CD4-positive, alpha-beta memory T cell (primary cell): ENCODE data around the gene CDH13. TPM values are rescaled to one million over a fixed set of nuclear protein-coding genes. Genes with fewer than 3 reads are reported as not detected.

Experiments
- CTCF ChIA-PET: fragments of 350-600 bp; sonication (Branson Sonifier 250); formaldehyde crosslinking; loops from one replicate; lab custom pipeline; 2021; ENCODE audit warnings: inconsistent platforms; ENCODE audit not compliant: partially characterized antibody; lab: Charles Lee
- POLR2A ChIA-PET: fragments of 350-600 bp; sonication (Branson Sonifier 250); formaldehyde crosslinking; loops from one replicate; lab custom pipeline; 2021; ENCODE audit not compliant: partially characterized antibody; lab: Charles Lee
- DNase-seq, 5 donors: peaks; one replicate each; pipeline versions ENCODE4 v3.0.0 to v3.0.0-alpha.2; 2020 to 2022; ENCODE audit warnings: mixed read lengths in 1 of 5
- H3K27ac ChIP-seq: one replicate; pipeline ENCODE4 v1.7.0; 2013; ENCODE audit warnings: low read depth, low read length
- H3K27me3 ChIP-seq: 2 replicates; pipeline ENCODE4 v1.7.0; 2013; ENCODE audit warnings: mild to moderate bottlenecking, low read length, moderate library complexity; ENCODE audit not compliant: insufficient read depth
- H3K36me3 ChIP-seq: 2 replicates; pipeline ENCODE4 v1.7.0; 2013; ENCODE audit warnings: mild to moderate bottlenecking, low read length, moderate library complexity; ENCODE audit not compliant: insufficient read depth
- H3K4me1 ChIP-seq: 2 replicates; pipeline ENCODE4 v1.7.0; 2013; ENCODE audit warnings: mild to moderate bottlenecking, low read length, moderate library complexity; ENCODE audit not compliant: insufficient read depth
- H3K4me3 ChIP-seq, 2 donors: one replicate each; pipeline ENCODE4 v1.7.0; 2013; ENCODE audit warnings: low read length in 2 of 2, mild to moderate bottlenecking in 1 of 2
- H3K9me3 ChIP-seq, 2 donors: one replicate each; pipeline ENCODE4 v1.7.0; 2013; ENCODE audit warnings: low read length in 2 of 2, control low read depth in 1 of 2; ENCODE audit not compliant: control insufficient read depth in 1 of 2
- H3K27ac Mint-ChIP-seq, 7 donors: one replicate each; pipeline ENCODE4 v1.8.0; 2020 to 2021; ENCODE audit warnings: mixed read lengths in 7 of 7, mild to moderate bottlenecking in 6 of 7, inconsistent platforms in 3 of 7, moderate library complexity in 3 of 7
- H3K27me3 Mint-ChIP-seq, 2 donors: one replicate each; pipeline ENCODE4 v1.8.0; 2020 to 2021; ENCODE audit warnings: mixed read lengths in 2 of 2
- H3K36me3 Mint-ChIP-seq, 2 donors: one replicate each; pipeline ENCODE4 v1.8.0; 2020 to 2021; ENCODE audit warnings: mixed read lengths in 2 of 2, inconsistent platforms in 1 of 2, mild to moderate bottlenecking in 1 of 2
- H3K4me1 Mint-ChIP-seq, 4 donors: one replicate each; pipeline ENCODE4 v1.8.0; 2020 to 2021; ENCODE audit warnings: mixed read lengths in 4 of 4, mild to moderate bottlenecking in 1 of 4
- H3K4me3 Mint-ChIP-seq, 8 donors: one replicate each; pipeline ENCODE4 v1.8.0; 2020 to 2021; ENCODE audit warnings: mixed read lengths in 8 of 8, mild to moderate bottlenecking in 7 of 8, moderate library complexity in 6 of 8, inconsistent platforms in 3 of 8
- H3K9me3 Mint-ChIP-seq, 8 donors: one replicate each; pipeline ENCODE4 v1.8.0; 2020 to 2021; ENCODE audit warnings: mixed read lengths in 8 of 8, mild to moderate bottlenecking in 5 of 8, inconsistent platforms in 3 of 8, moderate library complexity in 1 of 8
- intact Hi-C: fragments of 100-400 bp; cut with micrococcal nuclease; formaldehyde crosslinking; loops from one replicate; pipeline ENCODE4 v1.15.1; 2023
- polyA plus RNA-seq, 2 donors: library from polyadenylated mRNA; unstranded; fragments of 300-500 nt; fragmentation: Illumina TruSeq; gene quantifications; one replicate each; pipeline ENCODE4 v1.2.3, GENCODE V29; 2021
- total RNA-seq, 2 experiments: library from RNA; stranded (reverse); gene quantifications; one replicate each; pipeline ENCODE4 v1.2.3, GENCODE V29; 2021

The CDH13 gene
- total and polyA plus RNA-seq, 4 experiments from 2014 or later = not detected

DNA sequence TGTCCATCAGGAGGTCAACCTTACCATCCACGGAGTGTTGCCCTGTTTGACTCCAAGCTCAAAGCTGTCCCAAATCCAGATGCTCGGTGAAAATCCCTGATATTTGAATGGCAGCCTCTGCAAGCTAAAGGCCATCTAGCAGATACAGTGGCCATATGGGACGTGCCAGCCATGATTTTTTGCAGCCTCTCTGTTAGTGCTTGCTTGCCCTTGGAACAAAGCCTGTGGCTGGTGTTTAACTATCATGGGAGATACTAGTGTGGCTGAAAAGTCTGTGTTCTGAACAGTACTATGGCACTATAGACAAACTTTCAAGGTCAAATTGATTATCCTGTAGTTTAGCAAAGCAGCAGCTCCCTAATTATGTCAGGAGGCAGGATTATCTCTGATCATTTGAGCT, 214.3 kb downstream of the CDH13 start:
- Mint-ChIP-seq H3K27ac (no peak overlapping the region), H3K4me1 (no peaks in the 10 kb centered on the region), H3K9me3 (peaks cover 0 to 4% (median 0%) of the 10 kb centered on the region in 8 donors), H3K4me3 (no peak overlapping the region), H3K27me3 (no peaks in the 10 kb centered on the region), H3K36me3 (no peaks in the 10 kb centered on the region)
- Histone ChIP-seq H3K4me3 (no peak overlapping the region), H3K27me3 (no peaks in the 10 kb centered on the region), H3K9me3 (no peaks in the 10 kb centered on the region), H3K27ac (no peak overlapping the region), H3K4me1 (no peaks in the 10 kb centered on the region), H3K36me3 (no peaks in the 10 kb centered on the region)
- intact Hi-C loops = no loop called here
- ChIA-PET POLR2A (no interaction called here), CTCF (no interaction called here)
- DNase-seq = no peak

DNA sequence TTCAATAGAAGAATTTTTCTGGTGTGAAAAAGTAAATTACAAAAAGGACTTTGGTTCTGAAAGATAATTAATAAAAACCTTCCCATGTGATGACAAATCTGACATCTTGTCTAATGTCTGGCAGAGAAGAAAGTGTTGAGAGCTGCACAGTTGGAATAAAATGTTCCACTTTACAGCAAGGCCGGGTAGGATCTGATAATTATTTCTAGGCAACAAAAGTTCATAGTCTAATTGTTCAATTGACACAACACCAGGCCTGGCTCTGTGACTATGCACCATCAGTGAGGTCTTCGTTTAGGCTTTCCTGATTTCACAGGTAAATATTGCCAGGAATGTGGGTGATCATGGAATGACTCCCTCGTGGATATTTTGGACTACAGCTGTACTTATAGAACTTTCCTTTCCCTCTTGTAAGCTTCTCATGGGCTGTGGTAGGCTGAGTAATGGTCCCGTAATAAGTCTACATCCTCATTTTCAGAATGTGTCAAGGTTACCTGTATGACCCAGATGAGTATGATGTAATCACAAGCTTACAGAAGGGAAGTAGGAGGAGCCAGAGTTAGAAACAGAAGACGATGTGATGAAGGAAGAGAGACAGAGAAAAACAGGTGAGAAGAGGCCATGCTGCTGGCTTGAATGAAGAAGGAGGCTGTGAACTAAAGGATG, 217.0 kb downstream of the CDH13 start:
- Histone ChIP-seq H3K9me3 (no peaks in the 10 kb centered on the region), H3K36me3 (no peaks in the 10 kb centered on the region), H3K27me3 (no peaks in the 10 kb centered on the region), H3K4me1 (no peaks in the 10 kb centered on the region), H3K4me3 (no peak overlapping the region), H3K27ac (no peak overlapping the region)
- POLR2A ChIA-PET = no interaction called here
- CTCF ChIA-PET = no interaction called here
- H3K4me3 Mint-ChIP-seq = no peak overlapping the region
- intact Hi-C loops = no loop called here
- peaks cover 0 to 4% (median 0%) of the 10 kb centered on the region in 8 donors for H3K9me3 Mint-ChIP-seq
- H3K36me3 Mint-ChIP-seq = no peaks in the 10 kb centered on the region
- H3K27me3 Mint-ChIP-seq = no peaks in the 10 kb centered on the region
- no peak for DNase-seq
- H3K27ac Mint-ChIP-seq = no peak overlapping the region
- no peaks in the 10 kb centered on the region for H3K4me1 Mint-ChIP-seq

DNA sequence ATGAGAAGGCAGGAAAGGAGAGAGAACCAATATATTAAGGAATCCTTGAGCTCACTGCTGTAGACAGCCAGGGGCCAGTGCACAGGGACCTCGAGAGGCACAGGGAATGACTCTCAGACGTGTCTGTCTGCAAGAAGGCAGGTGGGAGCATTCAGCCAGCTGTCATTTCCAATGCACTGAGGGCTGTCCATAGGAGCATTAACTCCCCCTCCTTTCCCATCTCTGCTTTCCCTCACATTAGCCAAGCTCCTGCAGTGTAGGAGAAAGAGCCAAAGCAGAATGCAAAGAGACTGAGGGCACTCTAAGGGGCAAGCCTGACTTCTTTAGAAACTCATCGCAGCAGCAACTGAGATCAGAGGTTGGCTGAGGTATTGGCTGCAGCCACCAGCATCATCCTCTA, 218.3 kb downstream of the CDH13 start:
- ChIA-PET CTCF (no interaction called here), POLR2A (no interaction called here)
- H3K4me1 Mint-ChIP-seq = no peaks in the 10 kb centered on the region
- DNase-seq = no peak
- Histone ChIP-seq H3K27me3 (no peaks in the 10 kb centered on the region), H3K36me3 (no peaks in the 10 kb centered on the region), H3K27ac (no peak overlapping the region), H3K4me1 (no peaks in the 10 kb centered on the region), H3K4me3 (no peak overlapping the region), H3K9me3 (no peaks in the 10 kb centered on the region)
- H3K4me3 Mint-ChIP-seq = no peak overlapping the region
- peaks cover 0 to 1% of the 10 kb centered on the region in 2 donors for H3K27me3 Mint-ChIP-seq
- intact Hi-C loops = no loop called here
- H3K36me3 Mint-ChIP-seq = no peaks in the 10 kb centered on the region
- H3K9me3 Mint-ChIP-seq = peaks cover 0 to 4% (median 0%) of the 10 kb centered on the region in 8 donors
- H3K27ac Mint-ChIP-seq = peak overlapping the region in 1 of 7 donors; percentile 12

DNA sequence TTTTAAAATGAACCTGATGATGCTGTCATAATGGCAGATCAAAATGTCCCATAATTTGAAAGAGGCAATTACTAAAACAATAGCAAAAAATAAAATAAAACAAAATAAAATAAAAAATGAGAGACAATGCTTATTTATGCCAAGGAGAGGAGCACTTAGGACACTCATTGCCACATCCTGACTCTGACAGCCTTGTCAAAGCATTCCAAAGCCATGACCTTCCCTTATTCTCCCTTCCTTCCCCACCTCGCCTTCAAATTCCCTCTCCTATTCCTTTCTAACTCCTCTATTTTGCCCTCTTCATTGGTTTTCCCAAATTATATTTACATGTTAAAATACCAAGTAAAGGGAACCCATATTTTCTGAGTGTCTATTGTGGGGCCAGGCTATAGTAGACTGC, 220.0 kb downstream of the CDH13 start:
- Mint-ChIP-seq H3K4me1 (no peaks in the 10 kb centered on the region), H3K27ac (no peak overlapping the region)

DNA sequence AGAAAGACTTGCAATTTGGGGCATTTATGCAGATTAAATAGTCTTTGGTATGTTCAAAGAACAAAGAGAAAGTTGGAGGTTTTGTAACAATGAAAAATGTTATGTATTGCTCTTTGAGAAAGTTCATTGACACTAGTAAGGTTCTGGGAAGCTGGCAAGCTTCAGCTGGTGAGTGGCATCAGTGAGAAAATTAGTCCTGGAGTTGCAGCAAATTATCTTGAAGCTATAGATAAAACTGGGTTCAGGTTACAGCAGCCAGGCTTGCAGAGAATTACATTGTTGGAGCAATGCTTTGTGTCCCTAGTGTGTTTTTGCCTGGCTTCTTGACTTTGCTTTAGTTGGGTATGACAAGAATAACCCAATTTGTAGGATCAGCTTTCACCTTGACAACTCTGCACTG, 221.2 kb downstream of the CDH13 start:
- Mint-ChIP-seq H3K36me3 (no peaks in the 10 kb centered on the region), H3K9me3 (peaks cover 0 to 4% (median 0%) of the 10 kb centered on the region in 8 donors), H3K27ac (no peak overlapping the region), H3K4me1 (no peaks in the 10 kb centered on the region), H3K4me3 (no peak overlapping the region), H3K27me3 (peaks cover 0 to 5% of the 10 kb centered on the region in 2 donors)
- Histone ChIP-seq H3K27ac (no peak overlapping the region), H3K36me3 (no peaks in the 10 kb centered on the region), H3K4me1 (no peaks in the 10 kb centered on the region), H3K4me3 (no peak overlapping the region), H3K27me3 (no peaks in the 10 kb centered on the region), H3K9me3 (no peaks in the 10 kb centered on the region)
- ChIA-PET CTCF (no interaction called here), POLR2A (no interaction called here)
- intact Hi-C loops = no loop called here
- DNase-seq = no peak

More for the DNA sequence above, 220.0 kb downstream of the CDH13 start:
- Mint-ChIP-seq H3K4me3 (no peak overlapping the region), H3K36me3 (no peaks in the 10 kb centered on the region), H3K9me3 (peaks cover 0 to 4% (median 0%) of the 10 kb centered on the region in 8 donors), H3K27me3 (peaks cover 0 to 5% of the 10 kb centered on the region in 2 donors)
- H3K27me3 ChIP-seq = no peaks in the 10 kb centered on the region
- POLR2A ChIA-PET = no interaction called here
- no peaks in the 10 kb centered on the region for H3K4me1 ChIP-seq
- no peak overlapping the region for H3K27ac ChIP-seq
- no peak for DNase-seq
- H3K9me3 ChIP-seq = no peaks in the 10 kb centered on the region
- H3K4me3 ChIP-seq = no peak overlapping the region
- intact Hi-C loops = no loop called here
- H3K36me3 ChIP-seq = no peaks in the 10 kb centered on the region
- CTCF ChIA-PET = no interaction called here

DNA sequence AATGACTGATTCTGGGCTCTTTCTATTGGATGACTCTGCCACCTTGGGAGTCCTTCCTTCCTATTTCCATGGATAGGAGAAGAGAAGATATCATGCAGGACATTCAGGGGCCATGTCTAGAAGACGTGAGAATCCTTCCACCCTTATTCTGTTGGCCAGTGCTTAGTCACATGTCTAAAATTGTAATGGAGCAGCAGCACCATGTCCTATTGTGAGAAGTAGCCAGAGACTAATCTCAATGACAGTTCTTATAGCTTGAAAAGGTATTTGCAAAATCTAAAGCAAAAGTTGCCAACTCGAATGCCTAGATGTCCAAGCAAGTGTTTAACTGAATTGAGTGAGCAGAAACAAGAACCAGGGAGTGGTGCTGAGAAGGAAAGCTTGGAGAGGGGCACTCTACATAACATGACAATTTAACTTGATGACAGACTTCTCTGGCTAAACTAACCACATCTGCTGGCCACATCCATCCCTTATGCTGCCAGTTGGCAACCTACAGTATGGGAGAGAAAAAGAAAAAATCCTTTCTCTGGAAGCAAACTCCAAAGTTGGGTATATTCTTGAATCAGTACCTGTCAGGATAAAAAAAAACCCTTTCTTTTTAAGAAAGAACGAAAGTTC, 225.7 kb downstream of the CDH13 start:
- no peak overlapping the region for H3K27ac Mint-ChIP-seq
- no peaks in the 10 kb centered on the region for H3K4me1 ChIP-seq
- no peaks in the 10 kb centered on the region for H3K27me3 ChIP-seq
- no peaks in the 10 kb centered on the region for H3K36me3 ChIP-seq
- CTCF ChIA-PET = no interaction called here
- H3K36me3 Mint-ChIP-seq = no peaks in the 10 kb centered on the region
- intact Hi-C loops = no loop called here
- no peaks in the 10 kb centered on the region for H3K9me3 ChIP-seq
- POLR2A ChIA-PET = no interaction called here
- peaks cover 2 to 5% of the 10 kb centered on the region in 2 donors for H3K27me3 Mint-ChIP-seq
- no peak overlapping the region for H3K27ac ChIP-seq
- H3K4me3 ChIP-seq = no peak overlapping the region
- H3K9me3 Mint-ChIP-seq = peaks cover 0 to 2% (median 0%) of the 10 kb centered on the region in 8 donors
- H3K4me3 Mint-ChIP-seq = no peak overlapping the region
- DNase-seq = no peak
- no peaks in the 10 kb centered on the region for H3K4me1 Mint-ChIP-seq

DNA sequence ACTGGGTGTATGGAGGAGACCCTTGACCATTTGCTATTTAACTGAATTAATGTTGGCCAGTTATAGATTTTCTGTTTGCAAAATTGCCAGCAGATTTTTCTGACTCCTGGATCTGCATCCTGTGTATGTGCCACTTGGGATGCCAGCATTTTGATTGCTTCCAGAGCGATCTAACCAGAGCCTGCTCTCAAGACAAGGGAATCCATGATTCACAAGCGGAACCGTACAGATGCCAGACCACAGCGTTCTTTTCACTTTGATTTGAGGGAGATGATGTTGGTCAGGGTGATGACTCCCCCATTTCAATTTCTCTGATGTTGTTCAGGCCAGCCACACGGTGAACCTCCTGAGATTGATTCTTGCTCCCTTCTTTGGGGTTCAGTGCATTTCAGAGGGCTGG, 228.7 kb downstream of the CDH13 start:
- ChIA-PET CTCF (no interaction called here), POLR2A (no interaction called here)
- DNase-seq = no peak
- no peaks in the 10 kb centered on the region for H3K36me3 Mint-ChIP-seq
- H3K9me3 Mint-ChIP-seq = peaks cover 0 to 2% (median 0%) of the 10 kb centered on the region in 8 donors
- Histone ChIP-seq H3K36me3 (no peaks in the 10 kb centered on the region), H3K4me1 (no peaks in the 10 kb centered on the region), H3K4me3 (no peak overlapping the region), H3K27ac (no peak overlapping the region), H3K9me3 (no peaks in the 10 kb centered on the region), H3K27me3 (no peaks in the 10 kb centered on the region)
- intact Hi-C loops = no loop called here
- no peak overlapping the region for H3K27ac Mint-ChIP-seq
- H3K4me3 Mint-ChIP-seq = no peak overlapping the region
- H3K4me1 Mint-ChIP-seq = no peaks in the 10 kb centered on the region
- H3K27me3 Mint-ChIP-seq = peaks cover 2% of the 10 kb centered on the region in 2 donors
